ENCODE measurements around the gene MGAT3. TPM values are rescaled to one million over a fixed set of nuclear protein-coding genes. Genes with fewer than 3 reads are reported as not detected.

The MGAT3 gene
- total and polyA plus RNA-seq, 9 of the 15 experiments (the other 6 are each of a cell fraction or from before 2014, with no cell fraction given) = 0.10 to 11.5 (median 4.6) TPM

DNA sequence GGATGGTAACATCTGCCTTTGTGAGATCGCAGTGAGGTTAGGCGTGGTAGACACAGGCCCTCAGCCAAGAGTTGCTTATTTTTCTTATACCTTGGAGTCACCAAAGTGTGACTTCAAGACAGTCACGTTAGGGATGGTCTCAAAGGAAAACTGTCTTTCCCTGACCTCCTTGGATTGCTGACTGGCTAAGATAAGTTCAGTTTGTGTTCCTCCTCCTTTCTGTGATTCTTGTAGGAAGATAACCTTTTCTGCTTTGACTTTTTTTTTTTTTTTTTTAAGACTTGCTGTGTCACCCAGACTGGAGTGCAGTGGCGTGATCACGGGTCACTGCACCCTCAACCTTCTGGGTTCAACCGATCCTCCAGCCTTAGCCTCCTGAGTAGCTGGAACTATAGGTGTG lies 34.1 kb upstream of the MGAT3 start (continued):
- no peak for TF ChIP-seq SIX5 (IDR thresholded peaks at IDR 0.05; ENCODE audit: borderline replicate concordance in 1 of 2, insufficient read depth in 1 of 2, low read depth in 1 of 2, low read length in 2 of 2)
- no peak for TF ChIP-seq RNF2 (IDR thresholded peaks at IDR 0.05)
- TF ChIP-seq NFYB (IDR thresholded peaks at IDR 0.05; ENCODE audit: extremely low read depth, insufficient read length) = no peak
- peak; percentile 36 to 47; a peak in 1 of 4 replicates for TF ChIP-seq FOXK2 (conservative IDR thresholded peaks at IDR 0.05 in 1 of 2, IDR thresholded peaks at IDR 0.05 in 1 of 2; ENCODE audit: low read depth in 2 of 2)
- no peak for TF ChIP-seq ELF4 (CRISPR knock-in tag; IDR thresholded peaks at IDR 0.05)
- no peak for TF ChIP-seq GTF2A2 (tag; IDR thresholded peaks at IDR 0.05)
- TF ChIP-seq NFIX (CRISPR knock-in tag; IDR thresholded peaks at IDR 0.05; ENCODE audit: low read depth) = no peak
- TF ChIP-seq ETV5 (CRISPR knock-in tag; IDR thresholded peaks at IDR 0.05; ENCODE audit: low read depth) = no peak
- no peak for TF ChIP-seq DMBX1 (CRISPR knock-in tag; IDR thresholded peaks at IDR 0.05; ENCODE audit: borderline replicate concordance)
- no peak for TF ChIP-seq GATAD2B (IDR thresholded peaks at IDR 0.05; ENCODE audit: borderline replicate concordance)
- TF ChIP-seq, protein P1, sequence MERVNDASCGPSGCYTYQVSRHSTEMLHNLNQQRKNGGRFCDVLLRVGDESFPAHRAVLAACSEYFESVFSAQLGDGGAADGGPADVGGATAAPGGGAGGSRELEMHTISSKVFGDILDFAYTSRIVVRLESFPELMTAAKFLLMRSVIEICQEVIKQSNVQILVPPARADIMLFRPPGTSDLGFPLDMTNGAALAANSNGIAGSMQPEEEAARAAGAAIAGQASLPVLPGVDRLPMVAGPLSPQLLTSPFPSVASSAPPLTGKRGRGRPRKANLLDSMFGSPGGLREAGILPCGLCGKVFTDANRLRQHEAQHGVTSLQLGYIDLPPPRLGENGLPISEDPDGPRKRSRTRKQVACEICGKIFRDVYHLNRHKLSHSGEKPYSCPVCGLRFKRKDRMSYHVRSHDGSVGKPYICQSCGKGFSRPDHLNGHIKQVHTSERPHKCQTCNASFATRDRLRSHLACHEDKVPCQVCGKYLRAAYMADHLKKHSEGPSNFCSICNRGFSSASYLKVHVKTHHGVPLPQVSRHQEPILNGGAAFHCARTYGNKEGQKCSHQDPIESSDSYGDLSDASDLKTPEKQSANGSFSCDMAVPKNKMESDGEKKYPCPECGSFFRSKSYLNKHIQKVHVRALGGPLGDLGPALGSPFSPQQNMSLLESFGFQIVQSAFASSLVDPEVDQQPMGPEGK (CRISPR knock-in tag; IDR thresholded peaks at IDR 0.05; ENCODE audit: borderline replicate concordance) = no peak
- TF ChIP-seq, protein P2, sequence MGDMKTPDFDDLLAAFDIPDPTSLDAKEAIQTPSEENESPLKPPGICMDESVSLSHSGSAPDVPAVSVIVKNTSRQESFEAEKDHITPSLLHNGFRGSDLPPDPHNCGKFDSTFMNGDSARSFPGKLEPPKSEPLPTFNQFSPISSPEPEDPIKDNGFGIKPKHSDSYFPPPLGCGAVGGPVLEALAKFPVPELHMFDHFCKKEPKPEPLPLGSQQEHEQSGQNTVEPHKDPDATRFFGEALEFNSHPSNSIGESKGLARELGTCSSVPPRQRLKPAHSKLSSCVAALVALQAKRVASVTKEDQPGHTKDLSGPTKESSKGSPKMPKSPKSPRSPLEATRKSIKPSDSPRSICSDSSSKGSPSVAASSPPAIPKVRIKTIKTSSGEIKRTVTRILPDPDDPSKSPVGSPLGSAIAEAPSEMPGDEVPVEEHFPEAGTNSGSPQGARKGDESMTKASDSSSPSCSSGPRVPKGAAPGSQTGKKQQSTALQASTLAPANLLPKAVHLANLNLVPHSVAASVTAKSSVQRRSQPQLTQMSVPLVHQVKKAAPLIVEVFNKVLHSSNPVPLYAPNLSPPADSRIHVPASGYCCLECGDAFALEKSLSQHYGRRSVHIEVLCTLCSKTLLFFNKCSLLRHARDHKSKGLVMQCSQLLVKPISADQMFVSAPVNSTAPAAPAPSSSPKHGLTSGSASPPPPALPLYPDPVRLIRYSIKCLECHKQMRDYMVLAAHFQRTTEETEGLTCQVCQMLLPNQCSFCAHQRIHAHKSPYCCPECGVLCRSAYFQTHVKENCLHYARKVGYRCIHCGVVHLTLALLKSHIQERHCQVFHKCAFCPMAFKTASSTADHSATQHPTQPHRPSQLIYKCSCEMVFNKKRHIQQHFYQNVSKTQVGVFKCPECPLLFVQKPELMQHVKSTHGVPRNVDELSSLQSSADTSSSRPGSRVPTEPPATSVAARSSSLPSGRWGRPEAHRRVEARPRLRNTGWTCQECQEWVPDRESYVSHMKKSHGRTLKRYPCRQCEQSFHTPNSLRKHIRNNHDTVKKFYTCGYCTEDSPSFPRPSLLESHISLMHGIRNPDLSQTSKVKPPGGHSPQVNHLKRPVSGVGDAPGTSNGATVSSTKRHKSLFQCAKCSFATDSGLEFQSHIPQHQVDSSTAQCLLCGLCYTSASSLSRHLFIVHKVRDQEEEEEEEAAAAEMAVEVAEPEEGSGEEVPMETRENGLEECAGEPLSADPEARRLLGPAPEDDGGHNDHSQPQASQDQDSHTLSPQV (IDR thresholded peaks at IDR 0.05) = no peak
- TF ChIP-seq ARNT (IDR thresholded peaks at IDR 0.05) = peak in 1 of 2 experiments; percentile 42; a peak in 1 of 4 replicates
- TF ChIP-seq HEY1 (CRISPR knock-in tag; IDR thresholded peaks at IDR 0.05; ENCODE audit: borderline replicate concordance) = no peak
- no peak for TF ChIP-seq KAT2B (IDR thresholded peaks at IDR 0.05; ENCODE audit: low read depth, low read length)
- peak; percentile 65 for TF ChIP-seq SMARCE1 (IDR thresholded peaks at IDR 0.05)
- TF ChIP-seq HMG20B (CRISPR knock-in tag; IDR thresholded peaks at IDR 0.05) = no peak
- TF ChIP-seq PYGO2 (tag; IDR thresholded peaks at IDR 0.05) = no peak
- TF ChIP-seq NBN (IDR thresholded peaks at IDR 0.05; ENCODE audit: low read depth) = peak; percentile 47; the same call in 1 of the 2 replicates
- no peak for TF ChIP-seq KLF1 (tag; IDR thresholded peaks at IDR 0.05)
- no peak for TF ChIP-seq ZNF431 (CRISPR knock-in tag; IDR thresholded peaks at IDR 0.05)
- no peak for TF ChIP-seq SMAD3 (CRISPR knock-in tag; conservative IDR thresholded peaks at IDR 0.05)
- no peak for TF ChIP-seq CCNT2 (IDR thresholded peaks at IDR 0.05; ENCODE audit: borderline replicate concordance, extremely low read depth, insufficient read length, low read depth, low read length)
- TF ChIP-seq RCOR1 (IDR thresholded peaks at IDR 0.05; ENCODE audit: borderline replicate concordance in 1 of 2, low read depth in 2 of 2, low read length in 2 of 2) = peak in 1 of 2 experiments; percentile 75; a peak in 2 of 4 replicates
- no peak for TF ChIP-seq TBL1XR1 (IDR thresholded peaks at IDR 0.05; ENCODE audit: low read length in 2 of 2)
